GM18861 (cell line): ENCODE data around the gene TDRD7.

ENCODE experiments used
- ATAC-seq: cut with Tn5 transposase; IDR thresholded peaks from one replicate; pipeline ENCODE4 v1.9.1; 2021; ENCODE audit not compliant: unreplicated experiment

The TDRD7 gene

GRCh38 chr9:97521576-97522333, 109.9 kb downstream of the TDRD7 start:
- no peak for ATAC-seq

- no peak for ATAC-seq
These were observed 112.5 kb downstream of the TDRD7 start for GRCh38 chr9:97524424-97524823.

GRCh38 chr9:97525451-97525850, 113.6 kb downstream of the TDRD7 start:
- no peak for ATAC-seq

GRCh38 chr9:97526895-97527575, 115.1 kb downstream of the TDRD7 start:
- ATAC-seq, result no peak

GRCh38 chr9:97527626-97528528, 116.0 kb downstream of the TDRD7 start:
- ATAC-seq, result no peak

GRCh38 chr9:97528529-97529230, 116.8 kb downstream of the TDRD7 start:
- ATAC-seq, result no peak

GRCh38 chr9:97529363-97530076, 117.6 kb downstream of the TDRD7 start:
- ATAC-seq, result peak; percentile 89

GRCh38 chr9:97531888-97532376, 120.0 kb downstream of the TDRD7 start:
- ATAC-seq, result no peak

- ATAC-seq, result no peak
These were observed 122.3 kb downstream of the TDRD7 start for GRCh38 chr9:97534185-97534584.

GRCh38 chr9:97534961-97535594, 123.2 kb downstream of the TDRD7 start:
- no peak for ATAC-seq

- no peak for ATAC-seq
These were observed 123.9 kb downstream of the TDRD7 start for GRCh38 chr9:97535771-97536170.

GRCh38 chr9:97536480-97536879, 124.6 kb downstream of the TDRD7 start:
- ATAC-seq, result no peak

- ATAC-seq, result no peak
These were observed 131.7 kb downstream of the TDRD7 start for GRCh38 chr9:97543561-97543960.

GRCh38 chr9:97545486-97545885, 133.6 kb downstream of the TDRD7 start:
- no peak for ATAC-seq
